ENCODE data around the gene KRT76.

Gene KRT76

DNA sequence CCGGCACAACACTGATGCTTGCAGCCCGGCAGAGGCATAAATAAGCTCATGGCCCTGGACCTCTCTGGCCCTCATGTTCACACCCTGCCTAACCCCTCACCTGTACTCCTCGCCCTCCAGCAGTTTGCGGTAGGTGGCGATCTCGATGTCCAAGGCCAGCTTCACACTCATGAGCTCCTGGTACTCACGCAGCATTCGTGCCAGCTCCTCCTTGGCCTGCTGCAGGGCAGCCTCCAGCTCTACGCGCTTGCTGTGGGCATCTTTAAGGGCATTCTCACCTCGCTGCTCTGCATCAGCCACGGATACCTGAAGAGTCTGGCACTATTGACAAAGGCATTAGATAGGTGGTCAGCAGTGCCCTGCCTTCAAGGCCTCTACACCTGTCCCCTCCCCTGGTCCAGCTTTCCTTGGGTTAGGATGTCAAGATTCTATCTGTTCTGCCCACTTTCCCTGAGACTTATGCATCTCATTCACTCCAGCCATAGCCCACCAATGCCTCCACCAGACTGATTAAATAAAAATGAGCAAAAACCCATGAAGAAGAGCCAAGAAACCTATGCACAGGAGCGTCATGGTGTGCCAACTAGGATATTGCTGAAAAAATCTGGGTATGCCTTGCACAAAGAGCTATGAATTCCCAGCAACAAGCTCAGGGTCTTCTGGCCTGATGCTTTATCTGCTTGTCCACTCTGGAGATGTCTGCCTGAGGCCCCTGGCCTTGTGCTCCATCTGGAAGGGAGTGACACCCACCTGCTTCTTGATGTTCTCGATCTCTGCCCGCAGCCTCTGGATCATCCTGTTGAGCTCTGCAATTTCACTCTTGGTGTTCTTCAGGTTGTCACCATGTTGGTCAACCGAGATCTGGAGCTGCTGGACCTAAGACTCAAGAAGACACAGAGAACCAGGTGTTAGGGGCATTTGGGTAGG is 30.7 kb upstream of the KRT76 start:
- no peak overlapping the region for H4K91ac ChIP-seq (ENCODE audit: low read depth, low read length, poor library complexity)
- no peak for DNase-seq (ENCODE audit: low spot score)
- H3K4ac ChIP-seq (ENCODE audit: low read length) = peak overlapping the region; percentile 37
- H2AK5ac ChIP-seq (ENCODE audit: low read depth, low read length) = peak overlapping the region; percentile 31
- H3K27me3 ChIP-seq (ENCODE audit: control insufficient read depth in 3 of 3, insufficient read depth in 3 of 3, low read depth in 1 of 3, low read length in 3 of 3) = no peaks in the 10 kb centered on the region
- no peak overlapping the region for H2BK5ac ChIP-seq (ENCODE audit: low read length)
- H3K4me1 ChIP-seq (ENCODE audit: control insufficient read depth in 2 of 2, insufficient read depth in 1 of 2, low read depth in 1 of 2, low read length in 2 of 2) = peaks cover 0 to 11% of the 10 kb centered on the region in 2 donors
- H3K79me1 ChIP-seq (ENCODE audit: low read depth, low read length) = no peaks in the 10 kb centered on the region
- no peak overlapping the region for H3K4me2 ChIP-seq (ENCODE audit: insufficient read depth, low read length, poor library complexity, severe bottlenecking)
- H3K18ac ChIP-seq (ENCODE audit: low read length) = peak overlapping the region; percentile 68
- no peak overlapping the region for H2BK15ac ChIP-seq (ENCODE audit: low read length)
- H3K4me3 ChIP-seq (ENCODE audit: low read length in 2 of 2) = peak overlapping the region in 1 of 2 donors; percentile 23
- H3K9me3 ChIP-seq (replicated peaks in 1 of 2; ENCODE audit: control insufficient read depth in 2 of 2, insufficient read depth in 1 of 2, low read depth in 1 of 2, low read length in 2 of 2) = no peaks in the 10 kb centered on the region
- no CpG with 5 or more reads among the region's 16 CpGs for WGBS, 2 donors (ENCODE audit: extremely low coverage in 2 of 2, insufficient read length in 2 of 2, insufficient replicate concordance in 1 of 2)
- H3K14ac ChIP-seq (ENCODE audit: low read length) = no peak overlapping the region
- H3K36me3 ChIP-seq (replicated peaks in 1 of 2; ENCODE audit: control insufficient read depth in 2 of 2, insufficient read depth in 2 of 2, low read length in 2 of 2) = no peaks in the 10 kb centered on the region
- H2AFZ ChIP-seq (ENCODE audit: low read length) = no peak overlapping the region
- no peak overlapping the region for H2BK120ac ChIP-seq (ENCODE audit: low read depth, low read length)
- no peak overlapping the region for H4K8ac ChIP-seq (ENCODE audit: low read depth, low read length)
- H3K23ac ChIP-seq (ENCODE audit: low read depth, low read length, poor library complexity) = peak overlapping the region; percentile 26
- no peak overlapping the region for H3K27ac ChIP-seq (replicated peaks; ENCODE audit: low read length)
- H3K9ac ChIP-seq (ENCODE audit: low read depth, low read length, poor library complexity) = peak overlapping the region; percentile 1
- H2BK12ac ChIP-seq (ENCODE audit: low read length) = no peak overlapping the region

DNA sequence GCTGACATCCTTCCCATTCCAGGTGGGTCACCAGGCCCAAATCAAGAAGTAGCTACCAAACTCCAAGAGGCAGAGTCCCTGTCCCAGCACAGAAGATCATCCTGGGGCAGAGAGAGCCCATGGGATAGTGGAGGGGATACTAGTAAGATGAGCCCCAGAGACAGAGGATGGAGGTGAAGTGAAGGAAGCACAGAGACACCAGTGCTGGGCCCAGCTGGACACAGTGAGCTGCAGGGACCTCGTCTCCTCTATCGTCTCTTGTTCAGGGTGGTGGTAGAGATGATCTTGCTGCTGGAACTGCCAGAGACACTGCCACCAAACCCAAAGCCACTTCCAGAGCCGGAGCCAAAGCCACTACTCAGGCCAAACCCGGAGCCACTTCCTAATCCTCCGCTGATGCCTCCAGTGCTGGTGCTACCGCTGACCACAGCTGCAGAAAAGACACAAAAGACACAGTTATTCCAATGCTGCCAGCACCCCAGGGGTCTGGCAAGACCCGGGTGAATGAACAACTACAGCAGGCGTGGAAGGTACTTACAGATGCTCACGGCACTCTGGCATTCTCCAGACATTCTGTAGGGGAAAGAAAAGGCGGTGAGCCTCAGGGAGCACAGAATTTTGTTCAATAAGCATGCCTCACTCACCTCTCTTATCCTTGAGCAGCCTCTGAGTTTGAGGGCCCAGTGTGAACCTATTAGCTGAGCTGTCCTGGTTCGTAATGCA is 29.8 kb upstream of the KRT76 start:
- no peak overlapping the region for H2BK12ac ChIP-seq (ENCODE audit: low read length)
- no peak overlapping the region for H3K4me3 ChIP-seq (ENCODE audit: low read length in 2 of 2)
- no peaks in the 10 kb centered on the region for H3K27me3 ChIP-seq (ENCODE audit: control insufficient read depth in 3 of 3, insufficient read depth in 3 of 3, low read depth in 1 of 3, low read length in 3 of 3)
- H2BK5ac ChIP-seq (ENCODE audit: low read length) = no peak overlapping the region
- H3K36me3 ChIP-seq (replicated peaks in 1 of 2; ENCODE audit: control insufficient read depth in 2 of 2, insufficient read depth in 2 of 2, low read length in 2 of 2) = no peaks in the 10 kb centered on the region
- no peak overlapping the region for H3K4me2 ChIP-seq (ENCODE audit: insufficient read depth, low read length, poor library complexity, severe bottlenecking)
- H3K79me1 ChIP-seq (ENCODE audit: low read depth, low read length) = no peaks in the 10 kb centered on the region
- H2AK5ac ChIP-seq (ENCODE audit: low read depth, low read length) = no peak overlapping the region
- WGBS, 2 donors (ENCODE audit: extremely low coverage in 2 of 2, insufficient read length in 2 of 2, insufficient replicate concordance in 1 of 2) = no CpG with 5 or more reads among the region's 11 CpGs
- H4K91ac ChIP-seq (ENCODE audit: low read depth, low read length, poor library complexity) = no peak overlapping the region
- peak overlapping the region; percentile 37 for H3K4ac ChIP-seq (ENCODE audit: low read length)
- no peak overlapping the region for H2BK120ac ChIP-seq (ENCODE audit: low read depth, low read length)
- no peak for DNase-seq (ENCODE audit: low spot score)
- no peak overlapping the region for H2BK15ac ChIP-seq (ENCODE audit: low read length)
- no peak overlapping the region for H3K27ac ChIP-seq (replicated peaks; ENCODE audit: low read length)
- peak overlapping the region; percentile 1 for H3K9ac ChIP-seq (ENCODE audit: low read depth, low read length, poor library complexity)
- H3K9me3 ChIP-seq (replicated peaks in 1 of 2; ENCODE audit: control insufficient read depth in 2 of 2, insufficient read depth in 1 of 2, low read depth in 1 of 2, low read length in 2 of 2) = no peaks in the 10 kb centered on the region
- peaks cover 0 to 12% of the 10 kb centered on the region in 2 donors for H3K4me1 ChIP-seq (ENCODE audit: control insufficient read depth in 2 of 2, insufficient read depth in 1 of 2, low read depth in 1 of 2, low read length in 2 of 2)
- no peak overlapping the region for H2AFZ ChIP-seq (ENCODE audit: low read length)
- no peak overlapping the region for H3K18ac ChIP-seq (ENCODE audit: low read length)
- H3K14ac ChIP-seq (ENCODE audit: low read length) = no peak overlapping the region
- H3K23ac ChIP-seq (ENCODE audit: low read depth, low read length, poor library complexity) = peak overlapping the region; percentile 26
- no peak overlapping the region for H4K8ac ChIP-seq (ENCODE audit: low read depth, low read length)

DNA sequence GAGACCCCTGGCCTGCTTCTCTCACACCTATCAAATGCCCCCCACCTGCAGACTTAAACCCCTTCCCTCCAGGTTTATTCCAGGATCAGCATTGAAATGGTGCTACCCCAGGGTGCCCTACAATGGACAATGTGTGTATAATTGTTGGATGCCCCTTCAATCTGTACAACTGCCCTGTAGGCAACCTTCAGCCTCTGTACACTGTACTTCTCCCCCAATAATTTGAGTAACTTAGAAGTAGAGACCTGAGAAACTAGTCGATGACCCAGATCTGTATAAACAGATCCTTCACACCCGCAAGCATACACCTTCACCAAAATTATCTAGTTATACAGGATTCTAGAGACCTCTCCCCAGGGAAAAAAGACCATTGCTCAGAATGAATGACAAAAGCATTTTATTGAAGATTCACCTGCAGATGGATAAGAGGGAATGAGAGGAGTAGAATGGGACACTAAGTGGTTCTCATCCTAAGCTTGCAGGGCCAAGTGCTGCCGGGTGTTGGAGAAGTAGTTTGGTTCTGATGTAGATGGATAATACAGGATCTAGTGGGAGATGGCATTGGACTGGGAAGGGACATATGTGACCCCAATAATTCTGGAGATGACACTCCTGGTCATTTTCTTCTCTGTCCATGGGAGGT is 29.1 kb upstream of the KRT76 start:
- no peak overlapping the region for H3K9ac ChIP-seq (ENCODE audit: low read depth, low read length, poor library complexity)
- no peak overlapping the region for H3K18ac ChIP-seq (ENCODE audit: low read length)
- H2BK12ac ChIP-seq (ENCODE audit: low read length) = no peak overlapping the region
- no CpG with 5 or more reads among the region's 3 CpGs for WGBS, 2 donors (ENCODE audit: extremely low coverage in 2 of 2, insufficient read length in 2 of 2, insufficient replicate concordance in 1 of 2)
- peaks cover 0 to 12% of the 10 kb centered on the region in 2 donors for H3K4me1 ChIP-seq (ENCODE audit: control insufficient read depth in 2 of 2, insufficient read depth in 1 of 2, low read depth in 1 of 2, low read length in 2 of 2)
- H4K91ac ChIP-seq (ENCODE audit: low read depth, low read length, poor library complexity) = no peak overlapping the region
- H3K9me3 ChIP-seq (replicated peaks in 1 of 2; ENCODE audit: control insufficient read depth in 2 of 2, insufficient read depth in 1 of 2, low read depth in 1 of 2, low read length in 2 of 2) = no peaks in the 10 kb centered on the region
- no peak overlapping the region for H3K23ac ChIP-seq (ENCODE audit: low read depth, low read length, poor library complexity)
- no peaks in the 10 kb centered on the region for H3K27me3 ChIP-seq (ENCODE audit: control insufficient read depth in 3 of 3, insufficient read depth in 3 of 3, low read depth in 1 of 3, low read length in 3 of 3)
- H2AFZ ChIP-seq (ENCODE audit: low read length) = no peak overlapping the region
- no peaks in the 10 kb centered on the region for H3K36me3 ChIP-seq (replicated peaks in 1 of 2; ENCODE audit: control insufficient read depth in 2 of 2, insufficient read depth in 2 of 2, low read length in 2 of 2)
- no peak overlapping the region for H2BK120ac ChIP-seq (ENCODE audit: low read depth, low read length)
- no peak overlapping the region for H3K4ac ChIP-seq (ENCODE audit: low read length)
- no peak overlapping the region for H2BK15ac ChIP-seq (ENCODE audit: low read length)
- no peak overlapping the region for H4K8ac ChIP-seq (ENCODE audit: low read depth, low read length)
- H2BK5ac ChIP-seq (ENCODE audit: low read length) = no peak overlapping the region
- DNase-seq (ENCODE audit: low spot score) = no peak
- no peak overlapping the region for H3K4me3 ChIP-seq (ENCODE audit: low read length in 2 of 2)
- H2AK5ac ChIP-seq (ENCODE audit: low read depth, low read length) = no peak overlapping the region
- no peaks in the 10 kb centered on the region for H3K79me1 ChIP-seq (ENCODE audit: low read depth, low read length)
- no peak overlapping the region for H3K14ac ChIP-seq (ENCODE audit: low read length)
- H3K4me2 ChIP-seq (ENCODE audit: insufficient read depth, low read length, poor library complexity, severe bottlenecking) = no peak overlapping the region
- H3K27ac ChIP-seq (replicated peaks; ENCODE audit: low read length) = no peak overlapping the region

DNA sequence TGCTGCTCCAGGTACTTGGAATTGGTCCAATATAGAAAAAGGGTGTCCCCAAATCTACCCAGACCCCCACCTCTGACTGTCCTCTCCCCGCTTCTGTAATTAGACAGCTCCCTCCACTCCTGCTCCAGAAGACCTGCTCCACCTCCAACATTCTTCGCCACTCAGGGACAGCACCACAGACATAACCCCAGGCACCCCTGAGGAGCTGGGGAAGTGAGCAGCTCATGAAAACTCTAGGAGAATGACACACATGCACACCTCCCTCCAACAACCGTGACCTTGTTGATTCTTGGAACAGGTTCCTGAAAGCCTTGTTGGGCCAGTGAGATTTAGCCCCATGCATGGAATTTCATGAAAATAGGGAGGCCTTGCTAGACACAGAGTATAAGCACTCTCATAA is 28.6 kb upstream of the KRT76 start:
- H3K9ac ChIP-seq (ENCODE audit: low read depth, low read length, poor library complexity) = no peak overlapping the region
- no peaks in the 10 kb centered on the region for H3K9me3 ChIP-seq (replicated peaks in 1 of 2; ENCODE audit: control insufficient read depth in 2 of 2, insufficient read depth in 1 of 2, low read depth in 1 of 2, low read length in 2 of 2)
- H2BK5ac ChIP-seq (ENCODE audit: low read length) = peak overlapping the region; percentile 17
- no peak overlapping the region for H2BK120ac ChIP-seq (ENCODE audit: low read depth, low read length)
- peak overlapping the region; percentile 18 for H3K4ac ChIP-seq (ENCODE audit: low read length)
- no peak overlapping the region for H2BK12ac ChIP-seq (ENCODE audit: low read length)
- H3K23ac ChIP-seq (ENCODE audit: low read depth, low read length, poor library complexity) = peak overlapping the region; percentile 10
- H4K8ac ChIP-seq (ENCODE audit: low read depth, low read length) = no peak overlapping the region
- no CpG with 5 or more reads among the region's 3 CpGs for WGBS, 2 donors (ENCODE audit: extremely low coverage in 2 of 2, insufficient read length in 2 of 2, insufficient replicate concordance in 1 of 2)
- no peaks in the 10 kb centered on the region for H3K27me3 ChIP-seq (ENCODE audit: control insufficient read depth in 3 of 3, insufficient read depth in 3 of 3, low read depth in 1 of 3, low read length in 3 of 3)
- no peak for DNase-seq (ENCODE audit: low spot score)
- no peak overlapping the region for H4K91ac ChIP-seq (ENCODE audit: low read depth, low read length, poor library complexity)
- no peak overlapping the region for H3K4me2 ChIP-seq (ENCODE audit: insufficient read depth, low read length, poor library complexity, severe bottlenecking)
- H3K4me3 ChIP-seq (ENCODE audit: low read length in 2 of 2) = no peak overlapping the region
- no peaks in the 10 kb centered on the region for H3K36me3 ChIP-seq (replicated peaks in 1 of 2; ENCODE audit: control insufficient read depth in 2 of 2, insufficient read depth in 2 of 2, low read length in 2 of 2)
- H3K4me1 ChIP-seq (ENCODE audit: control insufficient read depth in 2 of 2, insufficient read depth in 1 of 2, low read depth in 1 of 2, low read length in 2 of 2) = peaks cover 0 to 12% of the 10 kb centered on the region in 2 donors
- H3K27ac ChIP-seq (replicated peaks; ENCODE audit: low read length) = no peak overlapping the region
- no peaks in the 10 kb centered on the region for H3K79me1 ChIP-seq (ENCODE audit: low read depth, low read length)
- no peak overlapping the region for H3K18ac ChIP-seq (ENCODE audit: low read length)
- peak overlapping the region; percentile 16 for H2BK15ac ChIP-seq (ENCODE audit: low read length)
- peak overlapping the region; percentile 40 for H2AK5ac ChIP-seq (ENCODE audit: low read depth, low read length)
- no peak overlapping the region for H3K14ac ChIP-seq (ENCODE audit: low read length)
- H2AFZ ChIP-seq (ENCODE audit: low read length) = no peak overlapping the region

Measured in neuronal stem cell (in vitro differentiated cells).